Measurements from ENCODE around the gene SCO2. TPM values are rescaled to one million over a fixed set of nuclear protein-coding genes. Genes with fewer than 3 reads are reported as not detected.

The SCO2 gene
- total and polyA plus RNA-seq, 10 of the 15 experiments (the other 5 are each of a cell fraction or from before 2014, with no cell fraction given), result 0.18 to 16.0 (median 2.4) TPM; not detected in 1

DNA sequence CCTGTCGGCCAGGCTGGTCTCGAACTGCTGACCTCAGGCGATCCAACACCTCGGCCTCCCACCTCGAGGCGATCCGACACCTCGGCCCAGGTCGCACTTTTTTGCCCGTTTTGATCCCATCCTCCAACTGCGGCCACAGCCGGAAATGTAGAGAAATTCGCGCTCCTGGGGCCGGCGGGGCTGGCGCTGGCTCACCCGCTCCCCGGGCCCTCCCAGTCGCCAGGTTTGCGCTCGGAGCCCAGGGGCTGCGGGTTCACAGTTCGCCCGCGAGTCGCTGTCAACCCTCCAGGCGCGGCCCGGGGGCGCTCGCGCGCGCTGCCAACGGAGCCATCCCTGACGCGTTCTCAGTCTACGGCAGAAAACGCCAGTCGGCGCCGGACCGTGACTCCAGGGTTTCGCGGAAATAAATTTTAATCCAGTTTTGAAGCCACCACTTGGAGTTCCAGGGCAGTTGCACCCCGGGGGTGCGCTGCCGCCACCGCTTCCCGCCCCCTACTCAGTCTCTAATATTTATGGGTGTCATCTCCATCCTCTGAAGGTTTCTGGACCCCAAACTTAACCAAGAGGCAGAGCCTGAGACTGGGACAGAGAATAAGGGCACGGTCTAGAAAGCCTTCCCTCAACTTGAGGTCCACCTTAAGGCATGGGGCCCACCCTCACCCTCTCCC is 18.8 kb upstream of the SCO2 start:
- Histone ChIP-seq H3K4me3 (no peak overlapping the region), H3K9ac (ENCODE audit: control insufficient read depth, insufficient read depth, low read length) (peak overlapping the region; percentile 51; the same call in 1 of the 2 replicates), H3K4me1 (ENCODE audit: control insufficient read depth, insufficient read depth, low read length) (peaks cover 46% of the 10 kb centered on the region), H3K27me3 (replicated peaks in 1 of 2; ENCODE audit: control insufficient read depth in 2 of 2, insufficient read depth in 2 of 2, low read length in 1 of 2) (peaks cover 0 to 1% of the 10 kb centered on the region in 2 experiments; a peak in 1 of 4 replicates), H3K36me3 (ENCODE audit: control insufficient read depth in 2 of 2, insufficient read depth in 2 of 2, low read length in 1 of 2) (no peaks in the 10 kb centered on the region), H3K9me3 (replicated peaks; ENCODE audit: control insufficient read depth, insufficient read depth, low read length) (no peaks in the 10 kb centered on the region), H4K20me1 (ENCODE audit: control insufficient read depth, insufficient read depth) (no peaks in the 10 kb centered on the region), H2AFZ (ENCODE audit: control insufficient read depth, low read depth, low read length) (peak overlapping the region; percentile 43; the same call in 1 of the 2 replicates), H3K4me2 (ENCODE audit: control insufficient read depth, insufficient read depth) (peak overlapping the region; percentile 31), H3K79me2 (ENCODE audit: control insufficient read depth, insufficient read depth, low read length) (peaks cover 5% of the 10 kb centered on the region), H3K27ac (ENCODE audit: control insufficient read depth, insufficient read depth) (peak overlapping the region; percentile 45; the same call in 1 of the 2 replicates)
- FAIRE-seq (no peak), DNase-seq (ENCODE audit: low read depth, low spot score) (no peak), ATAC-seq (peak; percentile 43)
- SMC1A ChIA-PET (ENCODE audit: uncharacterized antibody, unreplicated experiment), result interaction anchor here (1.5 kb wide), 1 partner anchor 19 kb away, joined by 3 read pairs; the partner anchor contains the start of gene SYCE3
- no TSS peak for BruUV-seq (replicated peaks)
- POLR2A ChIA-PET, result interaction anchor here (2.0 to 5.4 kb wide), 3 partner anchors 10 to 19 kb away, joined by 14 to 61 read pairs (median 15); partner anchors contain the start of gene SCO2
- in situ Hi-C loops (cut with MboI) (no loop called here), intact Hi-C loops (cut with micrococcal nuclease; ENCODE audit: unreplicated experiment) (loop anchor here (5.0 kb wide), 1 partner anchor 78 kb away; no protein-coding TSS in a partner anchor)
- RAD21 ChIA-PET (ENCODE audit: unreplicated experiment), result interaction anchor here (0.7 to 2.6 kb wide), 3 partner anchors 9 to 76 kb away, joined by 3 to 9 read pairs (median 4); no protein-coding TSS in a partner anchor
- 9% methylated on average over 46 of the region's 52 CpGs for WGBS (ENCODE audit: insufficient coverage, insufficient replicate concordance, low lambda C conversion rate, missing lambda C conversion rate)
- CTCF ChIA-PET, result interaction anchor here (0.9 to 2.4 kb wide), 4 partner anchors 13 to 77 kb away, joined by 3 to 13 read pairs (median 5); partner anchors contain the start of genes SCO2 and SYCE3
- TF ChIP-seq LARP7 (IDR thresholded peaks at IDR 0.05), result 0 out of 2 replicates have a peak, but pooled peaks have one; percentile 57
- TF ChIP-seq HDGF (IDR thresholded peaks at IDR 0.05), result peak; percentile 34; the same call in 1 of the 2 replicates
- TF ChIP-seq BCL3 (IDR thresholded peaks at IDR 0.05; ENCODE audit: borderline replicate concordance, insufficient read depth, low read depth, low read length, poor library complexity, severe bottlenecking), result peak; percentile 15
- peak; percentile 17 for TF ChIP-seq SP1 (IDR thresholded peaks at IDR 0.05; ENCODE audit: low read depth, low read length)
- TF ChIP-seq NR2F1 (conservative IDR thresholded peaks at IDR 0.05), result peak; percentile 76
- TF ChIP-seq, protein P1, sequence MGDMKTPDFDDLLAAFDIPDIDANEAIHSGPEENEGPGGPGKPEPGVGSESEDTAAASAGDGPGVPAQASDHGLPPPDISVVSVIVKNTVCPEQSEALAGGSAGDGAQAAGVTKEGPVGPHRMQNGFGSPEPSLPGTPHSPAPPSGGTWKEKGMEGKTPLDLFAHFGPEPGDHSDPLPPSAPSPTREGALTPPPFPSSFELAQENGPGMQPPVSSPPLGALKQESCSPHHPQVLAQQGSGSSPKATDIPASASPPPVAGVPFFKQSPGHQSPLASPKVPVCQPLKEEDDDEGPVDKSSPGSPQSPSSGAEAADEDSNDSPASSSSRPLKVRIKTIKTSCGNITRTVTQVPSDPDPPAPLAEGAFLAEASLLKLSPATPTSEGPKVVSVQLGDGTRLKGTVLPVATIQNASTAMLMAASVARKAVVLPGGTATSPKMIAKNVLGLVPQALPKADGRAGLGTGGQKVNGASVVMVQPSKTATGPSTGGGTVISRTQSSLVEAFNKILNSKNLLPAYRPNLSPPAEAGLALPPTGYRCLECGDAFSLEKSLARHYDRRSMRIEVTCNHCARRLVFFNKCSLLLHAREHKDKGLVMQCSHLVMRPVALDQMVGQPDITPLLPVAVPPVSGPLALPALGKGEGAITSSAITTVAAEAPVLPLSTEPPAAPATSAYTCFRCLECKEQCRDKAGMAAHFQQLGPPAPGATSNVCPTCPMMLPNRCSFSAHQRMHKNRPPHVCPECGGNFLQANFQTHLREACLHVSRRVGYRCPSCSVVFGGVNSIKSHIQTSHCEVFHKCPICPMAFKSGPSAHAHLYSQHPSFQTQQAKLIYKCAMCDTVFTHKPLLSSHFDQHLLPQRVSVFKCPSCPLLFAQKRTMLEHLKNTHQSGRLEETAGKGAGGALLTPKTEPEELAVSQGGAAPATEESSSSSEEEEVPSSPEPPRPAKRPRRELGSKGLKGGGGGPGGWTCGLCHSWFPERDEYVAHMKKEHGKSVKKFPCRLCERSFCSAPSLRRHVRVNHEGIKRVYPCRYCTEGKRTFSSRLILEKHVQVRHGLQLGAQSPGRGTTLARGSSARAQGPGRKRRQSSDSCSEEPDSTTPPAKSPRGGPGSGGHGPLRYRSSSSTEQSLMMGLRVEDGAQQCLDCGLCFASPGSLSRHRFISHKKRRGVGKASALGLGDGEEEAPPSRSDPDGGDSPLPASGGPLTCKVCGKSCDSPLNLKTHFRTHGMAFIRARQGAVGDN (IDR thresholded peaks at IDR 0.05), result peak; percentile 92
- TF ChIP-seq STAT1 (conservative IDR thresholded peaks at IDR 0.05), result 0 out of 2 replicates have a peak, but pooled peaks have one; percentile 18
- no peak for TF ChIP-seq ZSCAN29 (IDR thresholded peaks at IDR 0.05)
- peak; percentile 86 for TF ChIP-seq IKZF1 (conservative IDR thresholded peaks at IDR 0.05)
- TF ChIP-seq ESRRA (IDR thresholded peaks at IDR 0.05; ENCODE audit: low read length), result no peak
- TF ChIP-seq PBX3 (IDR thresholded peaks at IDR 0.05; ENCODE audit: insufficient replicate concordance, low read depth, low read length), result no peak
- TF ChIP-seq RB1 (IDR thresholded peaks at IDR 0.05; ENCODE audit: borderline replicate concordance), result peak; percentile 14; the same call in 1 of the 2 replicates
- 0 out of 2 replicates have a peak, but pooled peaks have one; percentile 41 for TF ChIP-seq MXI1 (IDR thresholded peaks at IDR 0.05; ENCODE audit: low read depth, low read length)
- peak; percentile 52; the same call in 1 of the 2 replicates for TF ChIP-seq TCF3 (IDR thresholded peaks at IDR 0.05; ENCODE audit: borderline replicate concordance, insufficient read depth, low read depth, low read length)

Data from GM12878 (cell line).